ENCODE data around the gene TXNRD2.

Gene TXNRD2

DNA sequence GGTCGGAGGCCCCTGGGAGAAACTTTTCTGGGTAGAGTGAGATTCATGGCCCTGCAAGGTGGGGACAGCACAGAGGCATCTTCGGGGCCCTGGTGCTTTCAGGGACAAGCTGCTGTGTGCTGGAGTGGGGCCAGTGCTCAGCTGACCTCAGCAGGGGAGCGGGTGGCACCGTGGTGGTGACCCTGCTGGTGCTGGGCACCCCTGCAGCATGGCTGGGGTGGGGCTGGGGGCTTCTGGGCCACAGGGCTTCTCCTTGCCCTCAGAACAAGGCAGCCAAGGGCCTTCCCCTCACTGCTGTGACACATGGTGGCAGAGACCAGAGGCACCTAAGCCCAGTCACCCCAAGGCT is 62.0 kb downstream of the TXNRD2 start:
- TF ChIP-seq, protein P1, sequence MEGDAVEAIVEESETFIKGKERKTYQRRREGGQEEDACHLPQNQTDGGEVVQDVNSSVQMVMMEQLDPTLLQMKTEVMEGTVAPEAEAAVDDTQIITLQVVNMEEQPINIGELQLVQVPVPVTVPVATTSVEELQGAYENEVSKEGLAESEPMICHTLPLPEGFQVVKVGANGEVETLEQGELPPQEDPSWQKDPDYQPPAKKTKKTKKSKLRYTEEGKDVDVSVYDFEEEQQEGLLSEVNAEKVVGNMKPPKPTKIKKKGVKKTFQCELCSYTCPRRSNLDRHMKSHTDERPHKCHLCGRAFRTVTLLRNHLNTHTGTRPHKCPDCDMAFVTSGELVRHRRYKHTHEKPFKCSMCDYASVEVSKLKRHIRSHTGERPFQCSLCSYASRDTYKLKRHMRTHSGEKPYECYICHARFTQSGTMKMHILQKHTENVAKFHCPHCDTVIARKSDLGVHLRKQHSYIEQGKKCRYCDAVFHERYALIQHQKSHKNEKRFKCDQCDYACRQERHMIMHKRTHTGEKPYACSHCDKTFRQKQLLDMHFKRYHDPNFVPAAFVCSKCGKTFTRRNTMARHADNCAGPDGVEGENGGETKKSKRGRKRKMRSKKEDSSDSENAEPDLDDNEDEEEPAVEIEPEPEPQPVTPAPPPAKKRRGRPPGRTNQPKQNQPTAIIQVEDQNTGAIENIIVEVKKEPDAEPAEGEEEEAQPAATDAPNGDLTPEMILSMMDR (IDR thresholded peaks at IDR 0.05), result no peak
- H3K36me3 ChIP-seq, result peaks cover 25% of the 10 kb centered on the region
- no peaks in the 10 kb centered on the region for H3K27me3 ChIP-seq
- no peak overlapping the region for H3K27ac ChIP-seq
- no peak overlapping the region for H3K4me3 ChIP-seq (ENCODE audit: low read depth in 1 of 2, low read length in 1 of 2)
- no peaks in the 10 kb centered on the region for H3K4me1 ChIP-seq (ENCODE audit: control insufficient read depth in 1 of 2, insufficient read depth in 1 of 2, low read depth in 1 of 2, low read length in 1 of 2)
- no peaks in the 10 kb centered on the region for H3K9me3 ChIP-seq

DNA sequence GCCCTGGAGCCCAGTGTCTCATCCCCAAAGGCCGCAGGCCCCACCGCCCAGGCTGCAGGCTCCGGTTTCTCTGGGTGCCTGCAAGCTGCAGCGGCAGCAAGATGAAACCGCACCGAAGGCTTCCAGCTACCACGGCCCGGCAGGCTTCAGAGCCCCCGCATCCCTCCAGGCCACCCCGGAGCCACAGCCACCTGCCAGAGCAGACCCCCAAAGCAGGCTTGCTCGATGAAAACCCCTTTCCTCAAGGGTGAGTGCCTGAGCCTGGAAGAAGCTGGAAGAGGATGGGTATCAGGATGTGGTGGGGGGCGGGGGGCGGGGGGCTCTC is 62.4 kb downstream of the TXNRD2 start:
- TF ChIP-seq, protein P1 (IDR thresholded peaks at IDR 0.05), result no peak
- Histone ChIP-seq H3K9me3 (no peaks in the 10 kb centered on the region), H3K27me3 (no peaks in the 10 kb centered on the region), H3K36me3 (peaks cover 29% of the 10 kb centered on the region), H3K4me3 (ENCODE audit: low read depth in 1 of 2, low read length in 1 of 2) (no peak overlapping the region), H3K27ac (no peak overlapping the region), H3K4me1 (ENCODE audit: control insufficient read depth in 1 of 2, insufficient read depth in 1 of 2, low read depth in 1 of 2, low read length in 1 of 2) (no peaks in the 10 kb centered on the region)

DNA sequence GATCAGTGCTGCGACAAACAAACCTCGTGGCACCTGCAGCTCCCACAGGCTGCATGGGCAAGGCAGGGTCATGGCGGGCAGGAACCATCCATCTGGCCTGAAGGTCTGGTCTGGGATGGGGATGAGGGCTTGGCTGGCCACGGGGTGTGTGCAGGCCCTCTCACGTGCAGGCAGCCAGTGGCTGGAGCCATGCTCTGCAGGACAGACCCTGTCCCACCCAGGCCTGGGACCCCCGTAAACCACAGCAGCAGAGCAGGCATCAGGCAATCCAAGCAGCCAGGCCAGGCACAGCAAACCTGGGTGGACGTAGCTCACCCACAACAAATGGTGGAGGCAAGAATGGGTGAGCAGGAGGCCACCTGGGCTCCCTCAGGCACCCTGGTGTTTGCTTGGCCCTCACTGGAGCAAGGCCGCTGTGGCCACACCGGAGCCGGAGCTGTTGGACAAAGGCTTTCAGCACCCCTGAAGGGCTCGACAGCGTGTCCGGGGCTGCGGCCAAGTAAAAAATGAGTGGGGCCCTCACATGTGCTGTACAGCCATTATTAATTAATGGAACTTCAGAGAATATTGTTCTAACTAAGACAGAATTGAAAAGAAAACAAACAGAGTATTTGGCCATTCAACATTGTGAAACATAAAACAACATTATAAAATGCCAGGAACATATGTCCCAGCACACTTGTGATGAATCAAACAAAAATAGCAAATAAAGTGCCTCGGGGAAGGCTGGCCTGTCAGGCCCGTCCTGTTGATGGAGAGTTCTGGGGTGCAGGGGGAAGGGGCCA is 63.0 kb downstream of the TXNRD2 start:
- TF ChIP-seq, protein P1 (IDR thresholded peaks at IDR 0.05), result no peak
- no peaks in the 10 kb centered on the region for H3K9me3 ChIP-seq
- H3K27me3 ChIP-seq, result no peaks in the 10 kb centered on the region
- H3K4me3 ChIP-seq (ENCODE audit: low read depth in 1 of 2, low read length in 1 of 2), result no peak overlapping the region
- no peaks in the 10 kb centered on the region for H3K4me1 ChIP-seq (ENCODE audit: control insufficient read depth in 1 of 2, insufficient read depth in 1 of 2, low read depth in 1 of 2, low read length in 1 of 2)
- no peak overlapping the region for H3K27ac ChIP-seq
- peaks cover 34% of the 10 kb centered on the region for H3K36me3 ChIP-seq

DNA sequence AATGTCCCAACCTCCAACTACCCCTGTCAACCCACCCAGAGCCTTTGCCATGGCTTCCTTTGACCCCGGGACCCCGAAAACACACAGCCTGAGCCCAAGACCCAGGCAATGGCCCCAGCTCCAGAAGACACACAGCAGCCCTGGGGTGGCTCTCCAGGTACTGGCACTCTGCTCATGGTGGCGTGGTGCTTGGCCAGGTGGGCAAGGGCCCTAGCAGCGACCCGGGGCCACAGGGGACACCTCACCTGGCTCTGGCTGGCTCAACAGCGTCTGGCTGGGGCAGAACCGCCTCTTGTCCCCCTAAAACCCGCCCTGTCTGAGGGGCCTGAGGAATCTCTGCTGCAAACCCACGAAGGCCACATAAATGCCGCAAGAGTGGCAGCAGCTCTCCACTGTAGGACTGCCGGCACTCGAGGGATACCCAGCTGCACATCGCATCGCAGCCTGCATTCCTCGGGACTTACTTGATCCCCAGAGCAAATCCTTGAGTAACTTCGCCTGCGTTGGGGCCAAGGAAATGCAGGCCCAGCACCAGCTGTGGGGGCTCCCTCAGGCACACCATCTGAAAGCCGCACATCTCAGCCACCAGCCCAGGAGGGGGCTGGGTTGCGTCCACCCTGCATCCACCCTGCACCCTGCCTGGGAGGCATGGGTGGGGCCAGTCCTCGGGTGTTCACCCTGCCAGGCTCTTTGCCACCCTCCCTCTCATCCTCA is 63.8 kb downstream of the TXNRD2 start:
- H3K27me3 ChIP-seq, result no peaks in the 10 kb centered on the region
- peaks cover 35% of the 10 kb centered on the region for H3K36me3 ChIP-seq
- TF ChIP-seq, protein P1 (IDR thresholded peaks at IDR 0.05), result no peak
- H3K4me3 ChIP-seq (ENCODE audit: low read depth in 1 of 2, low read length in 1 of 2), result no peak overlapping the region
- H3K27ac ChIP-seq, result no peak overlapping the region
- no peaks in the 10 kb centered on the region for H3K4me1 ChIP-seq (ENCODE audit: control insufficient read depth in 1 of 2, insufficient read depth in 1 of 2, low read depth in 1 of 2, low read length in 1 of 2)
- H3K9me3 ChIP-seq, result no peaks in the 10 kb centered on the region

DNA sequence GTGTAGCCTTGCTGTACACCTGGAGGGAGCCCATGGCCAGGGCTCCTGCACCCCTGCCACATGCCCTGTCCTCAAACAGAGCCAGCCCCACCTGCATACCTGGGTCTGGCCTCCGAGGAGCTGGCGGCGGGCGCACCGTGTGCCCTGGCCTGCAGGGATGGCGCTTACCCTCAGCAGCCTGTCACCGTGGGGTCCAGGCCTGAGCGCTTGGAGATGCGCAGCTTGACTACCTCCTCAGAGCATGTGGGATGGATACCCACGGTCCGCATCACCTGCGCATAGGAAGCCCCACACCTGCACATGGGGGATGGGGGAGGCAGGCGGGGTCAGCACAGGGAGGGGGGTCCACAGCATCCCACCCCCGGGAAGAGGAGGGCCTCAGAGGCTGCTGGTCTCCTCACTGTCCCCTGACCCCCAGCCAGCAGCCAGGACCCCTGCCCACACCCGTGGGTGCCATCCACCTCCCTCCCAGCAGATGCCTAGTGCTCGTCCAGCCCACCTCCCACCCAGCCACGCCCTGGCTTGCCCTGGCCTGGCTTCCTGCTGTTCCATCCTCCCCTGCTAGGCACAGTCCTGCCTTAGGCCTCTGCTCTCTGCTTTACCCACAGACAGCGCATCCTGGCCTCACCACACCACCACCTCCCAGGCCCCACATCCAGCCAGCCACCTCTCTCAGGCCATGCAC is 64.5 kb downstream of the TXNRD2 start:
- H3K27me3 ChIP-seq, result no peaks in the 10 kb centered on the region
- no peak overlapping the region for H3K4me3 ChIP-seq (ENCODE audit: low read depth in 1 of 2, low read length in 1 of 2)
- H3K36me3 ChIP-seq, result peaks cover 35% of the 10 kb centered on the region
- H3K27ac ChIP-seq, result no peak overlapping the region
- no peaks in the 10 kb centered on the region for H3K9me3 ChIP-seq
- H3K4me1 ChIP-seq (ENCODE audit: control insufficient read depth in 1 of 2, insufficient read depth in 1 of 2, low read depth in 1 of 2, low read length in 1 of 2), result no peaks in the 10 kb centered on the region
- TF ChIP-seq, protein P1 (IDR thresholded peaks at IDR 0.05), result no peak
